Upper lobe of left lung (tissue), 4 donors: ENCODE measurements around the gene PTPRN2.

Experiments used
- CTCF ChIP-seq, 6 experiments: fragments of 450-650 bp in 4 of 6; fragments of 200-600 bp in 2 of 6; sonication (generic) in 2 of 6; IDR thresholded peaks; one replicate each; pipeline ENCODE4 v1.5.1; 2016 to 2019; ENCODE audit warnings: antibody characterized with exemption in 6 of 6
- EP300 ChIP-seq, 4 donors: sonication (generic); formaldehyde crosslinking; IDR thresholded peaks; one replicate each; pipeline ENCODE4 v1.5.1; 2017; ENCODE audit warnings: antibody characterized with exemption in 4 of 4, control low read depth in 2 of 4
- POLR2A ChIP-seq, 4 donors: fragments of 450-650 bp; IDR thresholded peaks; one replicate each; pipeline ENCODE4 v1.5.1; 2016 to 2017; ENCODE audit warnings: antibody characterized with exemption in 4 of 4, mild to moderate bottlenecking in 2 of 4
- POLR2AphosphoS5 ChIP-seq, 2 donors: sonication (generic); formaldehyde crosslinking; IDR thresholded peaks; one replicate each; pipeline ENCODE4 v1.5.1; 2017; ENCODE audit warnings: antibody characterized with exemption in 2 of 2

DNA sequence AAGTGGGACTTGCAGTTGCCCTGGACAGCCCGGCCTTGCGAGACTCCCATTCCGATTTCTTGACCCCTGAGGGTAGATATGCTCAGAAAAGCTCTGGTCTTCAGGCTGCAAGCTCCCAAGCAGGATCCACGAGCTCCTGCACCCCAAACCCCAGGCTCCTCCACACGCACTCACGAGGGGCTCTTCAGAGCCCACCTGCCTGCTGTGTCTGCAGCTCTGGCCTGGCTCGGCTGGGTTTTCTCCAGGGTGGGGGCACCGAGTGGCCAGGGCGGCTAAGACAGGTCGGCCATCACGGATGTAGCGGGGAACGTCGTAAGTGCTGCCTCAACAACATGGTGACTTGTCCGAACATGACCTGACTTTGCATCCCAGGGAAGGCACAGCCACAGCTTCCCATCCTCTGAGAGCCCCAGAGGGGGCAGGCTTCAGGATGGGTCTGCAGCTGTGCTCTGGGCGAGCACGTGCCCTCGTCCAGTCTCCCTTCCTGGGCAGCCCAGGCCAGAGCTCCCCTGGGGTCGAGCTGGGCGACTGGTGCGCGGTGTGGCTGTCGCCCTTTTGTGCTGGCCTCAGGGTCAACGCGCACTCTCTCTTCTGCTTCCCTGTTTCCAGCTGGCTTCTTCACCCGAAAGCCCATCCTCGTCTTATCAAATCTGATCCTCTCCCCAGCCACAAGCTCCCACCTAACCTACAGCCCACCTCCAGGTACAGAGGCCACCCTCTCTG is 835.5 kb downstream of the PTPRN2 start:
- no peak for TF ChIP-seq CTCF (IDR thresholded peaks at IDR 0.05)
- TF ChIP-seq POLR2A (IDR thresholded peaks at IDR 0.05): no peak
- no peak for TF ChIP-seq POLR2AphosphoS5 (IDR thresholded peaks at IDR 0.05)
- TF ChIP-seq EP300 (IDR thresholded peaks at IDR 0.05): no peak
